Measurements from ENCODE around the gene CGRRF1.

Gene CGRRF1

GRCh38 chr14:54486685-54487084 is 23.0 kb upstream of the CGRRF1 start:
- TF ChIP-seq SIN3A (IDR thresholded peaks at IDR 0.05; ENCODE audit: borderline replicate concordance, insufficient read depth, low read length) (no peak), FOXP2 (optimal IDR thresholded peaks at IDR 0.05; ENCODE audit: borderline replicate concordance, extremely low read depth, extremely low read length, insufficient read depth) (no peak), REST (IDR thresholded peaks at IDR 0.05; ENCODE audit: insufficient read depth in 1 of 2, low read depth in 2 of 2, low read length in 2 of 2) (no peak)

GRCh38 chr14:54487771-54488170 is 21.9 kb upstream of the CGRRF1 start:
- TF ChIP-seq SIN3A (IDR thresholded peaks at IDR 0.05; ENCODE audit: borderline replicate concordance, insufficient read depth, low read length) (no peak), POLR2AphosphoS5 (IDR thresholded peaks at IDR 0.05; ENCODE audit: low read depth, low read length) (no peak), REST (IDR thresholded peaks at IDR 0.05; ENCODE audit: insufficient read depth in 1 of 2, low read depth in 2 of 2, low read length in 2 of 2) (no peak), FOXP2 (optimal IDR thresholded peaks at IDR 0.05; ENCODE audit: borderline replicate concordance, extremely low read depth, extremely low read length, insufficient read depth) (no peak), TAF1 (IDR thresholded peaks at IDR 0.05; ENCODE audit: borderline replicate concordance, insufficient read depth, low read length) (no peak)

- TF ChIP-seq POLR2AphosphoS5 (IDR thresholded peaks at IDR 0.05; ENCODE audit: low read depth, low read length) (no peak), SIN3A (IDR thresholded peaks at IDR 0.05; ENCODE audit: borderline replicate concordance, insufficient read depth, low read length) (no peak), TAF1 (IDR thresholded peaks at IDR 0.05; ENCODE audit: borderline replicate concordance, insufficient read depth, low read length) (no peak), REST (IDR thresholded peaks at IDR 0.05; ENCODE audit: insufficient read depth in 1 of 2, low read depth in 2 of 2, low read length in 2 of 2) (no peak), FOXP2 (optimal IDR thresholded peaks at IDR 0.05; ENCODE audit: borderline replicate concordance, extremely low read depth, extremely low read length, insufficient read depth) (no peak)
Observed at GRCh38 chr14:54488318-54488645, 21.4 kb upstream of the CGRRF1 start.

- 0 out of 2 replicates have a peak, but pooled peaks have one; percentile 35 for TF ChIP-seq TAF1 (IDR thresholded peaks at IDR 0.05; ENCODE audit: borderline replicate concordance, insufficient read depth, low read length)
- TF ChIP-seq POLR2AphosphoS5 (IDR thresholded peaks at IDR 0.05; ENCODE audit: low read depth, low read length), result peak; percentile 51
- TF ChIP-seq FOXP2 (optimal IDR thresholded peaks at IDR 0.05; ENCODE audit: borderline replicate concordance, extremely low read depth, extremely low read length, insufficient read depth), result peak; percentile 51
- TF ChIP-seq REST (IDR thresholded peaks at IDR 0.05; ENCODE audit: insufficient read depth in 1 of 2, low read depth in 2 of 2, low read length in 2 of 2), result 0 out of 4 replicates have a peak, but pooled peaks of 1 of the 2 experiments have one; percentile 27
- no peak for TF ChIP-seq SIN3A (IDR thresholded peaks at IDR 0.05; ENCODE audit: borderline replicate concordance, insufficient read depth, low read length)
Observed at GRCh38 chr14:54488646-54489317, 20.9 kb upstream of the CGRRF1 start, which contains the start of gene GMFB. GMFB (minus strand) TSS chr14:54488980; CDS start chr14:54488927, 53 bp downstream.

All from PFSK-1 (cell line).